Renal cortical epithelial cell (primary cell): ENCODE data around the gene TSPAN4. TPM values are rescaled to one million over a fixed set of nuclear protein-coding genes. Genes with fewer than 3 reads are reported as not detected.

Experiments
- DNase-seq: peaks from one replicate; pipeline ENCODE4 v3.0.0-alpha.2; 2011; ENCODE audit warnings: low read depth
- total RNA-seq: library from RNA; depleted of rRNA; stranded (reverse); fragments of >200 nt; gene quantifications from 2 replicates; pipeline ENCODE4 v1.2.3, GENCODE V29; 2014

The TSPAN4 gene
- total RNA-seq, 1 donor from 2014 or later, result 86.2 TPM

DNA sequence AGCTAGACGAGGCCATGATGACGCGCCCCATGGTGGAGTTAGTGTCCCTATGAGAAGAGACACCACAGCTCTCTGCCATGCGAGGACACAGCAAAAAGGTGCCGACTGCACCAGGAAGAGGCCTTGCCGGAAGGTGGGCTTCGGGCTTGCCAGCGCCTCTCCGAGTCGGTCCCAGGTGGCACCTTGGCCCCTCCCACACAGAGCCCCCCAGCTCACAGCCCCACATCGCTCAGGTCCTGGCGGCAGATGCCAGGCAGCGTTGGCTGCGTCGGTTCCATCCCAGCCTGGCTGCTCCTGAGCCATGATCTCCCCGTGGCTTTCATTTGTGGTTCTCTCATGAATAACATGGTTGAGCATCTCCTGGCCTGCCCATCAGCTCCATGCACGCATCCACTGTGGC, 43.9 kb downstream of the TSPAN4 start:
- no peak for DNase-seq

DNA sequence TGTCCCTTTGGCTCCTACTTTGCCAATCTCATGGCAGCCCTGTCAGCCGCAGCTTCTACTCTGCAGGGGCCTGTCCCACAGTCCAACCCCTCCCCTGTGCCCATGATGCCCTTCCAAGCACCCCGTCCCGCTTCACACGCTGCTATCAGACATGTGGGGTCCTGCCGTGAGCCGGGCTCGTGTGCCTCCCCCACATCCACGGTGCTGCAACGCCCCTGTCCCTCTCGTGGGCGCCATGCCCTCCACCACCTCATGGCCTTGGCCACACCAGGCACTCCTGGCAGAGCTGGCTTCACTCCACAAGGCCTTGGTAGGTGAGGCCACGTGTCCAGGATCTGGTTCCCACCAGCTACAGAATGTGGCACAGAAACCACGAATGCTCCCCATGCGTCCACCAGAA, 44.9 kb downstream of the TSPAN4 start:
- DNase-seq, result no peak

DNA sequence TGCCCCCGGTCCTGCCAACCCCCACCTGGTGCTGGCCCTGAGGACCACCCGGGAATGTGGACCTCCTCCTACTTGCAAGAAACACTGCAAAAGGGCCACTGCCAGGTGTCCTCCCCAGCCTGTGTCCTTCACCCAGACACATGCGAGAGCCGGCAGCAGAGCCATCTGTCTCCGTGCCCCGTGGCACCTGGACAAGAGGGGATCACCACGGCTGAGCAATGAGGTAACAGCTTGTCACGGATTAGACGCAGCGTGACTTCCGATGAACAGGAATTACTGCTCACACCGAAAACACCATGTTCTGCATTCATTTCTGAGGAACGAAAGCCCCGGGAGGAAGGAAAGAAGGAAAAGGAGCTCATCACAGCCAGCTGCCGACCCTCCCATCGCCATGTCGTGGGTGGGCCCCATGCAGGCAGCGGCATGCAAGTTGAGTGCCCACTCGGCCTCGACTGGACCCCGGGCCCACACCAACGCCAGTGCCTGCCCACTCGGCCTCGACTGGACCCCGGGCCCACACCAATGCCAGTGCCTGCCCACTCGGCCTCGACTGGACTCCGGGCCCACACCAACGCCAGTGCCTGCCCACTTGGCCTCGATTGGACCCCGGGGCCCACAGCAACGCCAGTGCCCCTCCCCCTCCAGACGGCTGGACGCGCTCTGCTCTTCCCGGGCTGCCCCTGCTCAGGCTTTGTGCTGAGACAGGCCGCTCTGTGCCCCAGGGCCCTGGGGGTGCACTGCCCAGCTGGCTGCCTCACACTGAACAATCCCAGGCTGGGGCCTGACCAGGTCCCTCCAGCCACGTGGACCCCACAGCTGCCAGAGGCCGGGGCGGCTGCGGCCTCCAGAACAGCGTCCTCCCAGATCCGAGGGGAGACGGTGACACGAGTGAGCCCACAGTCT, 45.9 kb downstream of the TSPAN4 start:
- DNase-seq, result no peak

DNA sequence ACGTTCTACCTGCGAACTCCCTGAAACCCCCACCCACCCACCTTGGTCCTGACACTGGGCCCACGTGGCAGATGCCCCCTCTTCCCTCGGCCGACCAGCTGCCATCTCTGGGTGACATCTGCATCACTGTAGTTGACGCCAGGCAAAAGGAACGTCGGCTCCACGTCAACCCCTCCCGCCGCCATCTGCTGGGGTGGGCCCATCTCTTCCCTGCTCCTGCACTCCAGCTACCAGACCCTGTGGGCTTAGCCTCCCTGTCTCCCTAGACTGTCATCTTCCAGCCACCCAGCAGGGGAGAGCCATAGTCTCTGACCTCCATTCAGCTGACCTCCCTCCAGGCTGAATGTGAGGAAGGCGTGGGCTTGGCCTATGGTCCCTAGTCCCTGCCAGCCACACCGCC, 46.6 kb downstream of the TSPAN4 start:
- DNase-seq, result no peak

DNA sequence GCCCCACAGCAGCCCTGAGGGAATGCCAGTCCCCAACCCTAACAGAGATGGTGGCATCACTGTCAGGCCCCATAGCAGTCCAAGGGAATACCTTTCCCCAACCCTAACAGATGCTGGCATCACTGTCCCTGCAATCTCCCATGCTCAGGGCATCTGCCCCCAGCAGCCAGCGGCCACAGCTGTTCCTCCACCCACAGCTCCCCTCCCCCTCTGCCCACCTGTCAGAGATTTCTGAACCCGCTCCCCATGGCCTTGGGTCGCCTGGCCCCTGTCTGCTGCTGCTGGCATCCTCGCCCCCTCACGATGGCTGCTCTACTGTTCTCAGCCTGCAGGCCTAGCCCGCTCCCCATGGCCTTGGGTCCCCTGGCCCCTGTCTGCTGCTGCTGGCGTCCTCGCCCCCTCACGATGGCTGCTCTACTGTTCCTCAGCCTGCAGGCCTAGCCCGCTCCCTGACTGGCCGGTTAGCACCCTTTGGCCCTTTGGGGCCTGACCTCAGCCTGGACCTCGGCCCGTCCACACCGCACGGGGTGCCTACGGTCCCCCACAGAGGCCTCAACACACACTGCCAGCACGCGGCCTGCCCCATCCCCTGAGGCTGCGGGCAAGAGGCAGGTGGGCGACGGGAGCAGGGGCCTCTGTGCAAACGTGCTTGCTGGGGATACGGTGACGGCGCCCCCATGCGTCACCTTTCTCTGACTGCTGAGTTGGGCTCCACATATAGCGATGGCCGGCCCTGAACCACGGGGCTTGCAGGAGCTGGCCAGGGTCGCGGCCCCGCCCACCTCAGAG, 47.2 kb downstream of the TSPAN4 start:
- DNase-seq, result no peak

DNA sequence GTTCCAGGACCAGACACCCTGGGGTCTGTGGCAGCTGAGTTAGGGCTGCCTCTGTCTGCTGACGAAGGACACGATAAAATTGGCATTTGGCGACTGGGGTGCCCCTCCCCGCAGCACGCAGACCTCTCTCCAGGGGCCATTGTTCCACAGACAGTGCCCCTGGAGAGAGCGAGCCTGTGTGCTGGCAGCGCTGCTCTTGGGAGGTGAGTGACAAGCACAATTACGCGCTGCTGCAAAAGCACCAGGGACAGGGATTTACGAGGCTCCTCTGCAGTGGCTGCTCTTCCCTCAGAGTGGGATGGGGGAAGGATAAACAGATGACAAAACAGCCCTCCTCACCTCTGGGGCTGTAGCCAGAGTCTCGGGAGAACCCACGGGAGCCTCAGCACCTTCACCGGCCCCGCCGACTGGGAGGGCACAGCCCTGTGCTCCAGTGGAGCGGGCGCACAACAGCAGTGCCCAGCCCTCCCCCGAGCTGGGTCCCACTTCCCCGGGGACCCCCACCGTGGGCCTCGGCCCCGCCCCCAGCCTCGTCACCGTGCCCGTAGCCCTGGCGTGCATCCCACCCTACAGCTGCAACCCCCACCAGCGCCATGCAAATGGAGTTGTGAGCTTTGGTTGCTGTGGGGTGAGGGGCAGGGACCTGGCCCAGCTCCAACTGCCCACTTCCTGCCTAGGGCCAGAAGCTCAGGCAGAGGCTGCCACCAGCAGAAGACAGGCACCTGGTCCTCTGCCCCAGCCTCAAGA, 48.3 kb downstream of the TSPAN4 start:
- DNase-seq, result no peak

DNA sequence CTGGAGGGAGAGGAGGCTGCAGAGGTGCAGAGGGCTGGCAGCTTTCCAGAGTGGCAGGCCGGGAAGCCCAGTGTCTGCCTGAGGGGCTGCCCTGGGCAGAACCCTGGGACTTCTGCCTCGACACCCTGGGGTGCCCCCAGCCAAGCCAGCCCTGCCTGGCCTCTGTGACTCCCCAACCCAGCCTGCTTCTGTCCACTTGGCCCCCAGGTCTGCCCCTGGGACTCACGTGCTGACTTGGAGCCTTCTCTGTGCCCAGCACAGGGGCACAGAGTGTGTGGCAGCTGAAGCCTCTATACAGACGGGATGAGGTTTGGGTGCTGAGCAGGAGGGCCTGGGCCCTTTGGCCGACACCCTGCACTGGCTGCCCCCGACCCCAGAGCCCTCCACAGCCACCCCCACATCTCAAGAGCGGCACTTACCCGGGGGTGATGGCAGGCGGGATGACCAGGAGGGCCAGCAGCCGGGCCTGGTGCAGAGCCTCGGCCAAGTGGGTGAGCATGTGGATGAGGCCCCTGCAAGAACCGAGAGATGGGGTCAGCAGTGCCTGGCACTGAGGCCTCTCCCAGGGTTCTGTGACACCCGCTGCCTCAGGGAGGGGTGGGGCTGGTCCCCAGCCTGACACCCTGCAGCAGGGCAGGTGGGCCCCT, 50.5 kb downstream of the TSPAN4 start:
- no peak for DNase-seq

DNA sequence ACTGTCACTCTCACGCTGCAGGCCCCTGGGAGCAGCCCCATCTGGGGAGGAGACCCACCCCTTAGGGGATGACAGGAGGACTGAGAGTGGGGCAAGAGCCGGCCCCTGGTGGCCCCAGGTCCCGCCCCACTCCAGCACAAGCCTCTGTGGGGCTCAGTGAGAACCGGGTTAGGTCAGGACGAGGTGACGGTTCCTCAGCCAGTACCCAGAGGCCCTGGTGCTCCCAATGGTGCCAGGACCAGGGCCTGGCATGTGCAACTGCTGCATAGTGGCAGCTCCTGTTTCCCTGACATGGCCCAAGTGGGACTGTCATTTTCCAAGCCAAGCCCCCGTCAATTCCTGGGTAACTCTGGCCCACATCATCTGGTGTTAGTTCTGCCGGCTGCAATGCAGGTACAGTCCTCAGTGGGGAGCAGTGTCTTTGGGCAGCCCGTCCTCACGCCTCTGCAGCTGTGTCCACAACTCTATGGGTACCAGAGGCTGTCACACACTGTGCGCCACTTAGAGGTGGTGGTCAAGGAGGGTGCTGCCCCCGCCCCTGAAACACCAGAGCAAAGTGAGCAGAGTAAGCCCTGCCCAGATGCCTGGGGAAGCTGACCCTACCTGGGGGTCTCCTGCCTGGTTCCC, 52.0 kb downstream of the TSPAN4 start:
- no peak for DNase-seq

DNA sequence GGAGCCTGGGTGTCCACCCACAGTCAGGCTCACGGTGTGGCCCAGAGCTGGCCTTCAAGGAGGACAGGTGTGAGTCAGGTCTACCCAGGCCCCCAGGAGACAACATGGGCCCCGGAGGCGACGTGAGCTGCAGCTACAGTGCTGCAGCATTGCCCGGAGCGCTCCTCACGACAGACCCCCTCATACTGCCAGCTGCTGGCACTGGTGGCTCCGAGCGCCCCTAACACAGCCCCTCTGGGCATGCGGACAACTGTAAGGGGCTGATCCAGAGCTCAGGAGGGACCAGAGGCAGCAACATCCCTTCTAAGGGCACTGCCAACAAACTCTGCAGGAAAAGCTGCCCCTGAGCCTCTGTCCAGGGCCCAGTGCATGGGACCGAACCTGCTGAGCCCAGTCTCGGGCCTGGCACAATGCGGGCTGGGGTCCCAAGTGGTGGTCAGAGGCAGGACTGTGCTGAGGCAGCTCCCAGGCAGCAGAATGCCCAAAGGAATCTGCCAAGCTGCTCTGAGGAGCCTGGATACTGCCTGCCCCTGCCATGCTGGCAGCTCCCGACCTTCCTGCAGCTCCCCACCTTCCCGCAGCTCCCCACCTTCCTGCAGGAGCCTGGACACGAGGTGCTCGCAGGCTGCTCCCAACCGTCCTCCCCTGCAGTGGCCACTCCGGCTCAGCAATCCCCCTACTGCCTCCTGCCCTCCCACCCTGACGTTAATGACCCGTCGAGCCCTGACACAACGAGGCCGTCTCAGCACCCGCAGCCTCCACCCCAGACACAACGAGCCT, 52.9 kb downstream of the TSPAN4 start:
- no peak for DNase-seq

DNA sequence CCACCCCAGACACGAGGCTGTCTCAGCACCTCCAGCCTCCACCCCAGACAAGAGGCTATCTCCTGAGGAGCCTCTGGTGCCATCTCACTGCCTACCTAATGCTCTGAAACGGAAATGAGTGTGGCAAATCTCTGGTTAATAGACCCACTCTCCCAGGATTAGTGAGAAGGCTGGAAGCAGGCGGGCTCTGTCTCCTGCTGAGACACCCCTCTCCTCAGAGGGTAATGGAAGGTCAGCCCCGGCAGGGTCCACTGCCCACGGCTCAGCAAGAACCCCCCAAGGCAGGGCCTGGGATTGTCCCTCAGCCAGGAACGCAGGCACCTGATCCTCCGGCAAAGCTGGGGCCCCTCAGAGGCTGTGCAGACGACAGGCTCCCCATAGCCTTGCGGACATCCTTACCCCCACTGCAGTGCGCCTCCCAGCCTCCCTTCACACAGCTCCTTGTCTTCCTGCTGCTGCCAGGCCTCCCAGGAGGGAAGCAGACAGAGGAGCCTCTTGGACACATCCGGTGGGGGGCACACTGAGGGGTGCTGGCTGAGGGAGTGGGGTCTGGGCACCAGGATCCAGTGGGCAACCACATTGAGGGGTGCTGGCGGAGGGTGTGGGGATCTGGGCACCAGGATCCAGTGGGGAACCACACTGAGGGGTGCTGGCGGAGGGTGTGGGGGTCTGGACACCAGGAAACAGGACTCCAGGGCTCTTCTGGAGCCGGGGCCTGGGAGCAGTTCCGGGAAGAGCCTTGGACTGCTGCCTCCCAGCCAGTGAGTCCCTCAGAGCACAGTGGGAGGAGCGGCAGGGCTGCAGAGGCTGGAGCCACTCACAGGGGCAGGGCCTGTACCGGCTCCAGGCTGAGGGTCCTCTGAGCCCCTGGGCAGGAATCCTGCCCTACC, 54.8 kb downstream of the TSPAN4 start:
- no peak for DNase-seq

DNA sequence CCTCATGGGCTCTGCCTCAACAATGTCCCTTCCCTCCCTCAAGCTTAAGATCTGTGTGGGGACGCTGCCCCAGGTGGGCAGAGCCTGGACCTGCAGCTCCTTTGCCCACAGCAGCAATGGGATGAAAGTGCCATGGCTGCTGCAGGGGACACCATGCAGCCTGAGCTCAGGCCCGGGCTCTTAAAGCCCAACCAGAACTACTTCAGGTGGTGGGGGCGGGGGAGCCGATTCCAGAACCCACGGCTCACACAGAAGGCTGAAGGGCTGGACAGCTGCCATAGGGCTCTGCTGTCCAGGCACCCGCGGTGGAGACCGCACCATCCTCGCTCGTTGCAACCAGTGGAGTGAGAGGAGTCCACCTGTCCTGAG, 55.5 kb downstream of the TSPAN4 start:
- peak; percentile 8 for DNase-seq

DNA sequence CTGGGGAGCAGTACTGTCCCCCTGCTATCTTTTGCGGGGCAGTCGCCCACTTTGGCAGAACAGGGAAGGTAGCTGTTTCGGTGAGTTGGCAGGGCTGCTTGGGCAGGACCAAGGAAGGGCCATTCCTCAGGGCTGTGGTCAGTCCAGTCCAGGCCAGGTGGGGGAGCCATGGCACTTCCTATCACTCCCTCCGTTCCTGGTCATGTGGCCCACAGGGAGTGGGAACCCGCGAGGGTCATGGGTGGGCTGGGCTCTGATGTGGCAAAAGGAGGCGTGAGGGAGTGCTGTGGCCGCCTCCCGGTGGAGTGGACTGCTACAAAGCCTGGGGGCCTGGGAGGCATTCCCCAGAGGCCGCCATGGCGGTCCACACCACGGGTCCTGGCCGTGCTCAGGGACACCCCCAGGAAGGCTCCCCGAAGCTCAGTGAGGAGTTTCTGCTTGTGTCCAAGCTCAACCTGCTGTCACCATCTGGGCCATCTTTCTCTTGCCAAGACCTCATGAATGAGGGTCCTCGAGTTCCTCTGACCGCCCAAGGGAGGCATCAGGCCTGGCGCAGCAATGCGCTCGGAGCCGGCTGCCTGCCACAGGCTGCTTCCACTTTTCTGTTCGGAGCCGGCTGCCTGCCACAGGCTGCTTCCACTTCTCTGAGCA, 56.0 kb downstream of the TSPAN4 start:
- peak; percentile 6 for DNase-seq

DNA sequence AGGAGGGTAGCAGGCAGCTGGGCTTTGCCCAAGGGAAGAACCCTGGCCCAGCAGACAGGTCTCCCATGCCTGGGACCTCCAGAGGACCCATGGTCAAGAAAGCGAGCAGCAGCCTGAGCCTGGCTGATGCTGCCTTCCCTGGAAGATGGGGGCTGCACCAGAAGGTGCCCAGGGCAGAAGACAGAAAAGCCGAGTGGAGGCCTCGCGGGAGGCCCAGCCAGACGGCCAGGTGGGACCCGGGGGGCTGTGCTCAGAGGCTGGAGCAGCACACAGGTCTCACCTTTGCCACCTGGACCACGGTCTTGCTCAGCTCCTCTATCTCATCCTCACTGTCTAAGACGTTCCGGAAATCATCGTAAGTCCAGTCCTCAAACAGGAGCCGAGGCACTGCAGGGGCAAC, 57.1 kb downstream of the TSPAN4 start:
- DNase-seq, result no peak

DNA sequence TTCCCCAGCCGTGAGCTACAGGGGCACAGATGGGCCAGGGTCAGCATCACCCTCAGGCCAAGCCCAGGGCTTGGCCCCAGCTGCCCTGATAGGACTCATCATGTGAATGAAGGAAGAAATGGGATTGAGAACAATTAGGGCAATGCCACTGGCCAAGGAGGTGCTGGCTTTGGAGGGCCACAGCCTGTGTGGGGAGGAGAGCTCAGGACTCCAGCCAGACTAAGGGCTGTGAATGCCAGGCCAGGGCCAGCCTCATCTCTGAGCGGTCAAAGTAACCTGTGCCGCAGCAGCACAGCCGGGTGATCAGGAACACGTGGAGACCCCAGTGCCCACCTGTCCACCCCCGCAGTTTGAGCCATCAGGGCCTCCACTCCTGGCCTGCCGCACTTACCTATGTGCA, 57.9 kb downstream of the TSPAN4 start:
- DNase-seq, result no peak

DNA sequence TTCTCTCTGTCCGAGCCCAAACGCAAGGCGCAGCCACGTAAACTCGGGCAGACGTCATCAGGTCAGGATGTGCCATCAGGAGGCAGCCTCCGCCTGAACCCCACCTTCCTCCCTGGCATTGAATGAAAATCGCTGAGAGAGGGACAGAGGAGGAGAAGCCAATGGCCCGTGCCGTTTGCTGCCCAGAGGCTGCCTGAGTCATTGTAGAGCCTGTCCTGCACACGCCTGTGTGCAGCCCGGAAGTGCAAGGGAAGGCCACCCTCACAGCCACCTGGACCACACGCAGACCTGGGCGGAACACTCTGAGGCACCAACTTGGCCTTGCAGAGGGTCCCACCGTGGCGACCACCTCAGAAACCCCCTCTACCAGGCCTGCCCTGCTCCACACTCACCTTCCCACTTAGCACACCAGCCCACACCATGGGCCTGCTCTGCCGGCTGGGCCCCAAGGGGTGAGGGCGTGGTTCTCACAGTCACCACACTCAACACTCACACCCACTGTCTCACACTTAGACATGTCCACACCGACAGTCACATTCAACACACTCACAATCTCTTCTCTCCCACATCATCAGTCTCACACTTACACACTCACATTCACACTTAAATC, 58.9 kb downstream of the TSPAN4 start:
- DNase-seq, result no peak

DNA sequence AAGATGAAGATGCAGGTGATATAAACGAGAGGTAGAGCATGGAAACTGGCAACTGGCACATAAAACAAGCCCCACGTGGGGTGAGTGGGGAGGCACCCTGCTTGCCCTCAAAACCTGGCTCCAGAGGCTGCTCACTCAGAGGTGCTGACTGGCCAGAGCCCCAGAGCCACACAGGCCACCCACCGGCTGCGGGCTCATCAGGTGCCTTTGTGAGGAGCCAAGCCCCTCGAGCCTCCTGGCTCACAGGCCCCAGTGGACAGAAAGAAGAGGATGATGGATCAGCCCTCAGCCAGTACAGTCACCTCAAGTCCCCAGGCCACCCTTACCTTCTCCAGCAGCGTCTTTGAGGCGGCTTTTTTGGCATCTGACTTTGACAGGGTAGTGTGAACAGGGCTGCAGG, 61.7 kb downstream of the TSPAN4 start:
- DNase-seq, result no peak

DNA sequence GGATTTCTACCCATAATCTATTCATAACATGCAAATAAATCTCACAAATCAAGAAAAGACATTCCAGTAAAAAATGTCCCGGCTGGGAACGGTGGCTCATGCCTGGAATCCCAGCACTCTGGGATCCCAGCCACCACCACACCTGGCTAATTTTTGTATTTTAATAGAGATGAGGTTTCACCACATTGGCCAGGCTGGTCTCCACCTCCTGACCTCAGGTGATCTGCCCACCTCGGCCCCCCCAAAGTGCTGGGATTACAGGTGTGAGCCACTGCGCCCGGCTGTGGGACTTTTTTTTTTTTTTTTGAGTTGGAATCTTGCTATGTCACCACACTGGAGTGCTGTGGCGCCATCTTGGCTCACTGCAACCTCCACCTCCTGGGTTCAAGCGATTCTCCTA, 63.3 kb downstream of the TSPAN4 start:
- no peak for DNase-seq

DNA sequence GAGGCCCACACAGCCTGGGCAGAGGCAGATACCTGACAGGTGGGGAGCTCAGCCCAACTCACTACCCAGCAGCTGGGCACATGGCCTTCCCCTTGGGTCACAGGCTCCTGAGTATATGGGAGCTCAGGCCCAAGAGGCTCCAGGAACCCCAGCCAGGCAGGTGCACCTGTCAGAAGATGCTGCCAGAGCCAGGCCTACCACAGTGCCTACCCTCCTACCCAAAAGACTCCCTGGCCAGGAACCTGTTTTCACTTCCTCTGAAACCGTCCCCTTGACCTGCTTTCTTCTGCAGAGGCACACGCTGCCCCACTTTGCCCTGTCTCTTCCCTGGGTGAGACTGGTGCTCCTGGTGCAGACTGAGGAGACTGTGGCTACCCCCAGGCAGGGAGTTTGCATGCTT, 65.0 kb downstream of the TSPAN4 start:
- DNase-seq, result no peak

DNA sequence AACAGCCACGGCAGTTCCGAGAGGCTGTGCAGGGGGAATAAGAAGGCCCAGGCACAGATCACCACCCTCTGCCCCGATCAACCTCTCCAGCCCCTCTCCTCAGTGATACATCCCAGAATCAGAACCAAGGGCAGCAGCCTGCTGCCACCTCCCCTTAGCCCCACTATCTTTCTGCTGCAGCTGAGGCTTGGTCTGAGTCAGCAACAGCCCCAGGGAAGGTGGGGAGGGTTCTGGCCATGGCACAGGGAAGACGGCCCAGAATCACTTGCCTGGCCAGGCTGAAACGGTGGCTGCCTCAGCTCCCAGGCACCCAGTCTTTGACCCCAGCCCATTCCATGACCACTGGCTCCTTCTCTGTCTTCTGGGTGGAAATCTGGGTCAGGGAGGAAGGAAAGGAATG, 65.6 kb downstream of the TSPAN4 start:
- no peak for DNase-seq
